GM21515 (cell line): Measurements from ENCODE around the gene TPM1.

Experiments used
- ATAC-seq: cut with Tn5 transposase; IDR thresholded peaks from one replicate; pipeline ENCODE4 v1.9.1; 2021; ENCODE audit not compliant: unreplicated experiment

Gene TPM1

GRCh38 chr15:63072023-63072650 lies 29.6 kb downstream of the TPM1 start:
- no peak for ATAC-seq

DNA sequence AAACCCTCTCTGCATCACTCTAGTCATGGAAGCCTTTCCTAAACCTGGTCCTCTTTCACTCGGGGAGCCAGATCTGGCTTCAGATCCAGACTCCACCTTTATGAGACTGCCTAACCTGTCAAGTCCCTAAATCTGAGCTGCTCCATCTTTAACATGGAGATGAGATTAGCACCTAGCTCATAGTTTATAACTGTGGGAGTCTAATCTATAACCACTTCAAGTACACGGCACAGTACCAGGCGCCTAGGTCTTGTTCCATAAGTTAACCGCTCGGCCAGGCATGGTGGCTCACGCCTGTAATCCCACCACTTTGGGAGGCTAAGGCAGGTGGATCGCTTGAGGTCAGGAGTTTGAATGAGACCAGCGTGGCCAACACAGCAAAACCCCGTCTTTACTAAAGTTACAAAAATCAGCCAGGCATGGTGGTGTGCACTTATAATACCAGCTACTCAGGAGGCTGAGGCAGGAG lies 30.3 kb downstream of the TPM1 start:
- ATAC-seq: no peak

GRCh38 chr15:63073497-63074172 lies 31.1 kb downstream of the TPM1 start:
- no peak for ATAC-seq

- no peak for ATAC-seq
Observed at GRCh38 chr15:63075015-63075983, 32.8 kb downstream of the TPM1 start.

DNA sequence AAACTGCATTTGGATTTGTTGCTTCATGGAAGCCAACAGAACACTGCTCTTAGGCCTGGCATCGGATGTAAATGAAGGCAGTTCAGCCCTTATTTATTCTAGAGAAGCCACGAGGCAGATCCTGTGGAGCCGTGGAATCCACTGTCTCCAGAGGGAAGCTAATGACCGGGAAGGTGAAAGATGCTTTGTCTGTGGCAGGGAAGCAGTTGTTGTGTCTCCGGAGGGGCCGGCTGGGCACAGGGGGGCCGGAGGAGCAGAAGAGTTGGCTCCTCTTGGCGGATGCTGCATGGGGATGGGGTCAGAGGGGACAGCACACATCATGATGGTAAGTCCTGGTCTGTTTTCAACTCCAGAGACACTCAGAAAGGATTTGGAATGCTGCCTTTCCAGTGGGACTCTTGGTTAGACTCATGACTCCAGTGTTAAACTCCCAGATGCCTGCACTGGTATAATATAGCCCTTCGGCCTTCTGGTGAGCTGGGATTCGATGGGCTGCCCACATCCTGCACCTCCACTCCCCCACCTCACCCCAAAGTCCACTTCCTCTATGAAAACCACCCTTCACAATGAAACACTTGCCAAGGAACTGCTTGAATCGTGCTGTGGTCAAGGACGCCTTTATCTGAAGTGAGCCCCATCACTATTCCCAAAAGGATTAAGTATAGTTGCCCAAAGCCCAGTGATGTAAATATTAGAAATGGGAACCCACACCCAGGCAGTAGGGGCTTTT lies 33.6 kb downstream of the TPM1 start:
- ATAC-seq: no peak

DNA sequence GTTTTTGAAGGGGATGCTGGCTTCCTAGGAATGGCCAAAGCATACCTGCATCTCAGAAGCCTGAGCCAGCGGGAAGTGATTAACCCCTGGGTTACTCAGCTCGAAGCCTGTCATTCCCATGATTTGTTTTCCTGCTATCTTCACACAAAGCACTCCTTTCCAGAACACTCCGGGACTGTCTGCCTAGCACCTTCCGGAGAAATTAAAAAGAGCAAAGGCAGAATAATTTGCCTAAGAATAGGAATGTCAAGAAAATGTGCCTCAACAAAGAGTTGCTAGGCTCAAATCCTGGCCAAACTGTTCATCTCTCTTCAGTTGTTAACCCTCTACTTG lies 34.1 kb downstream of the TPM1 start:
- no peak for ATAC-seq

DNA sequence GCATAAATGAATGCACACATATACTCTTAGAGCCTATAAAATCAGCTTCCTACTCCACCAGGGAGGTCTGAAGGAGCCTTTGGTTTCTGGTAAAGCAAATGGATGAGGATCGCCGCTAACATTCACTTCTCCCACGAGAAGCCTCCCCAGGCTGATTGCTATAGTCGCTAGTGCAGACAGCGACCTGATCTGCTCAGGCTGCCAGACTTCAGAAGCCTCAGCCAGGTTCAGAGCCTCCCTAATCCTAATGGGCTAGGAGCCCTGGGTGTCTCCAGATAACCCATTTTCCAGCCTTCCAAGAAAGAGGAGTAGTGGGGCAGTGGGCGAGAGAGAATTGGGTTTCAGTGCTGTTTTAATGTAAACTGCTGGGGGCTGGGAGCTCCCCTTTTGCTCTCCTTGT lies 35.4 kb downstream of the TPM1 start:
- no peak for ATAC-seq

- no peak for ATAC-seq
Observed at GRCh38 chr15:63079947-63080626, 37.5 kb downstream of the TPM1 start.

GRCh38 chr15:63080634-63081250 lies 38.2 kb downstream of the TPM1 start:
- ATAC-seq: no peak

- ATAC-seq: no peak
Observed at GRCh38 chr15:63082366-63082765, 39.8 kb downstream of the TPM1 start.

- ATAC-seq: no peak
Observed at GRCh38 chr15:63083044-63083443, 40.5 kb downstream of the TPM1 start.

DNA sequence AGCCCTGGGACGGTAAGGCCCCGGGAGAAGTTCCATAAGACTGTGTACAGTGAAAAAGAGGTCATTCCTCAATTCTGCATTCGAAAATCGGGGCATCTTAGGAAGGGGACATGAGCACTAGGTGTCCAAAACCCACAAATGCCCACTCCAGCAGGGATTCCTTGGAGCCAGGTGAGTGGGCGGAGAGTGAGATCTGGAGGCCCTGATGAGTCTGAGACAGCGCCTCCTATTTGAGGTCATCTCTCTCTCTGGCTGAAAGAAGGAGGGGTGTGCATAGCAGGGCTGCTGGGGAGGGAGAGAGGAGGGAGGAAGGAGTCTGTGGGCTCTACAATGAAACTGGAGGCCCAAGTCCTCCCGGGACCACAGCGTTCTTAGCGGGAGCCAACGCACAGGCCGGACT lies 41.0 kb downstream of the TPM1 start:
- no peak for ATAC-seq

DNA sequence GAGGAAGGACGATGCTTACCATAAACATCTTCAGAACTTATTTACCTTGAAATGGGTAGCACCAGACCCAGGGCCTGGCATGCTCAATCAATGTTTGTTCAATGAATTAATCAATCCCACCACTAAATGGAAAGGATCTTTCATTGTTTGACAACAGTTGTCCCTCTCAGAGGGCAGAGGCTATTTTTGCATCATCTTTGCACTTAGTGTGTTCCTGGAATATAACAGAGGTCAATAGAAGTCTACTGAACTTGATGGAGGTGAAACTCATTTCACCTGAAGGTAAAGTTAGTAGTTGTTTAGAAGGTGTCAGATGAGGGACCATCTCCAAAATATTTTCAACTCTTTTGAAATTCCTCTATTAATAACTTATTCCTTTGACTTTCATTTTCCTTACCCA lies 42.3 kb downstream of the TPM1 start:
- no peak for ATAC-seq

DNA sequence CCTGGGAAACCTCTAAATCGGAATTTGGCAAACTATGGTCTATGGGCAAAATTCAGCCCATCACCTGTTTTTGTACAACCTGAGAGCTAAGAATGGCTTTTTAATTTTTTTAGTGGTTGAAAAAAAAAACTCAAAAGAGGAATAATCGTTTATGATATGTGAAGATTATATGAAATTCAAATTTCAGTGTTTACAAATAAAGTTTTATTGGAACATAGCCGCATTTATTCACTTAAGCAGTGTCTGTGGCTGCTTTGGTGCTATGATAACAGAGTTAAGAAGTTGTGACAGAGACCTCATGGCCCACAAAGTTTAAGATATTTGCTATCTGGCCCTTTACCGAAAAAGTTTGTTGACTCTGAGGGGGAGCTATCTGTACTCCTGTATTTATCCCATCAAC lies 42.7 kb downstream of the TPM1 start:
- ATAC-seq: no peak

DNA sequence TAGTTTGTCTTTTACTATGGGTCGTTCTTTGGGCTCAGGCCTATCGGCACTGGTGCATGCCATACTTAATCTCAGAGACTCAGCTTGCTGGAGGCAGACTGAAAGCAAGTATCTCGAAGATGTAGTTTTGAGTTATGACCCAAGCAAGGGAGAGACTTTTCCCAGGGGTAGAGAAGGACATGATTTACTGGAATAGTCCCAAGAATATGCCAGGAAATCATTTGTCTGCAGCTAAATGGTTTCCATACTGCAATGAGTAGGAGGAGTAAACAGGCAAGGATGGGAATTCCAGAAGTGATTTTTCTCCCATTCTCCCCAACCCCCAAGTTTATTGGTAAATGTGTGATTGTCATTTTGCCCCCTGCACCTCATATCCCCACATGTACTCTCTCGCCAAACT lies 43.7 kb downstream of the TPM1 start:
- no peak for ATAC-seq

GRCh38 chr15:63086947-63087346 lies 44.4 kb downstream of the TPM1 start:
- no peak for ATAC-seq

DNA sequence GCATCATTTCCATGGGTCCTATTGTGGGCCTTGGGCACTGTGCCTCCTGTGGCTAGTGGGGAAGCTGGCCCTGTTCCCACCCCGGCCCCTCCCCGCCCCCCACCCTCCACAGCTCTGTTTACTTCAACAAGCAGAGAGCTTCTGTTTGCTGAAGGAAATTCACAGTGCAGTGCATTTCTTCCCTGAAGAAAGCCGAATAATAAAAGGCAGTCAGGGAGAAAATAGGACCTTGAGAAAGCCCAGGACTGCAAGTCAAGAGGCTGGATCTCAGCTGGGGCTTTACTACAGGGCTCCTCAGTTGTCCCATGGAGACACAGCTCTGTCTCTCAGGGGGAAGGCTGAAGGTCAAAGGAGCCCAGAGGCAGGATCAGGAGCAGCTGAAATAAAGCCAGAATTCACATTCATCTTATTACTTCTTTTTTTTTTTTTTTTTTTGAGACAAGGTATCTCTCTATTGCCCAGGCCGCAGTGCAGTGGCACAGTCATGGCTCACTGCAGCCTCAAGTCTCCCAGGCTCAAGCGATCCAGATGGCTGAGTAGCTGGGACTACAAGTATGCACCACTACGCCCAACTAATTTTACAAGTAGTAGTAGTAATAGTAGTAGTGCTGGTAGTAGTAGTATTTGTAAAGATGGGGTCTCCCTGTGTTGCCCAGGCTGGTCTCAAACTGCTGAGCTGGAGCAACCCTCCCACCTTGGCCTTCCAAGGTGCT lies 46.1 kb downstream of the TPM1 start:
- no peak for ATAC-seq

DNA sequence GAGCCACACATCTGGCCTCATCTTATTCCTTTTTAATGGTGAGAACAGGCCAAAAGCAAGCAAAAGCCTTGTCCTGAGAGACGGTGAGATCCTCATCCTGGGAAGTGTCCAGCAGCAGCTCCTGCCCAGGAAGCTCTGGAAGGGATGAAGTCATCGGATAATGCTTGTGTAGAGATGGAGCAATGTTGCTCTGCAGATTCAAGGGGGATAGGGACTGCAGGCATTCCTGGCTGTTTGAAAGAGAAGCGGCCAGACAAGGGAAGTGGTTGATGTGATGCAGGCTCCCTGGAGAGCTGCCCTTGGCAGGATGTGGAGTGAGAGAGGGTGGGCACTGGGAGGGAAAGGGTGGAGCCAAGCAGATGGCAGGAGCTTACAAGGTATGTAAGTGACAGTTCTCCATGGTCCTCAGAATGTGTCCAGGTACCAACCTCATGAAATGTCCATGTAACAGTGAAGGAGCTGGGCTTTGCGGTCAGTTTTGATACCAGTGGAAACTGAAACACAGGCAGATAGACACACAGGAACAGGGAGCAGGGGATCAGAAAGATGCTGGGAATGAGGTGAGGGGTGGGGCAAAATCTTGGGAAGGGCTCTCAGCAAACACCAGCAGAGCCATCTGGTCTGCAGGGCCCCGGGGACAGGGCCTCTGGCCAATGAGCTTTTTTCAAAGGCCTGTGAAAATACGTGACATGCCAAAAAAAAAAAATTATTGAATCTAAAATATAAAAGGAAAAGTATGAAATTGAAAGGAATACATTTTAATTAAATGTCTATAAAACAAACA lies 46.9 kb downstream of the TPM1 start:
- ATAC-seq: no peak

DNA sequence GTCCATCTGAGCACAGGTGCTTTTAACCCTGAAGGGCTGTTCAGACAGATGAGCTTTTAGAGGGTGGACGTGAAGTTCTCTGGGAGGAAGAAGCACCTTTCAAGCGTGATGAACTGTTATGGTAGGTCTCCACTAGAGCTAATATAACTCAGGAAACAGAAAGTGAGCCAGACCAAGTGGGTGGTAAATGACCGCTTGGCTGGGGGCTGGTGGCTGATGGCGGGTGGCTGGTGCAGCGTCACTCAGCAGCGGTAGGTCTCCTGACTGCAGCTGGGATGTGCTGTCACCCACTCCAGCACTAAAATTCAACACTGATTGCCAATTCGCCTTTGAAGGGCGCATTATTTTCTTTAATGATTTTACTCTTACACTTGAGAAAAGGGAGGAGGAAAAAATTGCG lies 47.9 kb downstream of the TPM1 start:
- ATAC-seq: no peak
